HAP-1 (cell line): Measurements from ENCODE around the gene ID4.

Experiments
- DNase-seq, 2 experiments: peaks; one replicate each; pipeline ENCODE4 v3.0.0-alpha.2; 2016 to 2020; ENCODE audit warnings: low spot score in 2 of 2
- H3K27me3 ChIP-seq: fragments of 250-450 bp; sonication (Bioruptor Pico); 2 replicates; pipeline ENCODE4 v1.5.1; 2020; ENCODE audit warnings: low read depth, mild to moderate bottlenecking, moderate library complexity
- H3K36me3 ChIP-seq: fragments of 250-450 bp; sonication (Bioruptor Pico); replicated peaks from 2 replicates; pipeline ENCODE4 v1.5.1; 2020; ENCODE audit warnings: mild to moderate bottlenecking
- H3K4me1 ChIP-seq: fragments of 250-450 bp; sonication (Bioruptor Pico); 2 replicates; pipeline ENCODE4 v1.5.1; 2020; ENCODE audit warnings: mild to moderate bottlenecking
- H3K4me3 ChIP-seq: fragments of 250-450 bp; sonication (Bioruptor Pico); 2 replicates; pipeline ENCODE4 v1.5.1; 2020; ENCODE audit warnings: mild to moderate bottlenecking, moderate library complexity
- H3K9me3 ChIP-seq: fragments of 250-450 bp; sonication (Bioruptor Pico); 2 replicates; pipeline ENCODE4 v1.5.1; 2020; ENCODE audit warnings: mild to moderate bottlenecking, moderate library complexity
- in situ Hi-C: fragments of 300-500 bp; cut with MboI; formaldehyde crosslinking; loops from 3 replicates; pipeline ENCODE4 v1.14.3; 2020; ENCODE audit warnings: low sequenced_read_pairs, inconsistent platforms, mixed read lengths

ID4 gene

DNA sequence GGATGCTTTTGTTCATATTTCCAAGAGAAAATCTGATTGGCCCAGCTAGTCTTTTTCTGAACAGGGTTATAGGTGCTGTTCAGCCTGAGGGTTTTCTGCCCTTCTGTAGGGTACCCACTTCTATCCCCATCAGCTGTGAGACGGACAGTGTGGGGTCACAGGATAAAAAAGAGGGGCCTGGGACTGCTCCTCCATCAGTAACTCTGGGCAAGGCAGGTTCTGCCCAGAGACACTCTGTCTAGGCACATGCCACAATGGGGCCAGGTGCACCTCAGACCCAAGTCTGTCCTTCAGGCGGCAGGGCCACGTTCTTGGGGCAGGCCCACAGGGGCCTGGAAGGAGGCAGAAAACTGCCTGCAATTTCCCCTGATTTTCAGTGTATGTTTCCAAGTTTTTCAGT is 20.0 kb downstream of the ID4 start:
- Histone ChIP-seq H3K4me3 (no peak overlapping the region), H3K27me3 (no peaks in the 10 kb centered on the region), H3K4me1 (no peaks in the 10 kb centered on the region), H3K9me3 (no peaks in the 10 kb centered on the region), H3K36me3 (no peaks in the 10 kb centered on the region)
- in situ Hi-C loops = no loop called here
- no peak for DNase-seq

DNA sequence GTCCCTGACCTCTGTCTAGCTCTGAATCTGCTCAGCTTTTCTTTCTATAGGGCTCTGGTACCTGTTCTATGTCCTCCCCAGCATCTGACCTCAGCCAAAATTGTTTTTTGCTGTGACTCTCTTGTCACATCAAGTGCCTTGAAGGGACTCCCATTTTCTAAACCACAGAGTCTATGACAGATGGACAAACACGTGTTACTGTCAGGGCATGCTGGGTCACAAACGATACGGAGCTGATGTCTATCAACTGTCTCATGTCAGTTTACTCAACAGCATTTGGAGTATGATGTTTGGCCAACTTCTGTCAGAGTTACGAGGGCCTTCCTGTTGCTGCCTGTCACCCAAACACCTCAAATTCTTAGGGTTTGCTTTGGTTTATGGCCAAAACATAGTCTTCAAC is 20.5 kb downstream of the ID4 start:
- H3K27me3 ChIP-seq = no peaks in the 10 kb centered on the region
- H3K4me1 ChIP-seq = no peaks in the 10 kb centered on the region
- H3K4me3 ChIP-seq = no peak overlapping the region
- H3K9me3 ChIP-seq = no peaks in the 10 kb centered on the region
- in situ Hi-C loops = no loop called here
- no peak for DNase-seq
- no peaks in the 10 kb centered on the region for H3K36me3 ChIP-seq

DNA sequence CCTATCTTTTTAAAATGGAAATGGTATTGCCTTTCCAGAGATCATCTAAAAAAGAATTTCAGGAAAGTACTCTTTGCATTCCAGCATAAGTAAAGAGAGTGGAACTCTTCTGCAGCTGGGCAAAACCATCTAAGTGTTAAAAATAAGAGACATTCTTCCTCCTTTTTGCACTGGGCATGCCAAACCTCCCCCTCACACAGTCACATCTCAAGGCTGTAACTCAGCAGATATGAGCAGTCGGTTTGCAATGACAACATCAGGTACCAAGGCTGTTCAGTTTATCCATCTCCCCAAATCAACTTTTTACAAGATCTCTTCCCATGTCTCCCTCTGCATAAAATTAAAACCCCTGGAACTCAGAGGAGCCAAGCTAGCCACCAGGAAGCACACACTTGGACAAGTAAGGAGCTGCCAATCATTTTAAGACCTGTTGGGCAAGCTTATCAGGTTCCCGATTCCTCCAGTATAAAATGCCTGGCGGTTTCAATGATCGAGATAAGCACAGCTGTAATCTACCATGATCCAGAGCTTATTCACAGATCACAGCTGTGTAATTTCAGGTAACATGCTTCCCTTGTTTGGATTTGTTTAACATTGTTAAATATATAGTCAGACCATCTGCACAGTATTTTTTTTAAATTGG is 23.2 kb downstream of the ID4 start:
- Histone ChIP-seq H3K4me3 (no peak overlapping the region), H3K36me3 (no peaks in the 10 kb centered on the region), H3K4me1 (no peaks in the 10 kb centered on the region), H3K27me3 (no peaks in the 10 kb centered on the region), H3K9me3 (no peaks in the 10 kb centered on the region)
- no peak for DNase-seq
- in situ Hi-C loops = no loop called here

DNA sequence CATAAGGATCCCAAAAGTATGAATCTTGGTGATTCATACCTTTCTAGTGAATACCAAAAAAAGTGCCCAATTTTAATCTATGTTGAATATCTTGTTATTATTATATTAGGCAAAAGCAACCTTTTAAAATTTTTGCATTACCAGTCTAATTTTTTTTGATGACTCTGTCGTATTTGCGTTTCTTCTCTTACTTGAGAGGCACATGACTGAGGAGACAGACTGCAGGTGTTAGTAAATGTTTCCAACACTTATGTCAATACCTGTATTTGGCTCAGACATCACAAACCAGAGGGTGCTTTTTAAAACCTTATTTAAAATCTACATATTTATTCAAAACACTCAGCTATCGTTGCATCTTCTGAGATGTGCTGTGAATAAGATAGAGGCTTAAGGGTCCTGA is 27.1 kb downstream of the ID4 start:
- no peaks in the 10 kb centered on the region for H3K36me3 ChIP-seq
- H3K27me3 ChIP-seq = no peaks in the 10 kb centered on the region
- no peaks in the 10 kb centered on the region for H3K4me1 ChIP-seq
- in situ Hi-C loops = no loop called here
- H3K4me3 ChIP-seq = no peak overlapping the region
- no peak for DNase-seq
- no peaks in the 10 kb centered on the region for H3K9me3 ChIP-seq

DNA sequence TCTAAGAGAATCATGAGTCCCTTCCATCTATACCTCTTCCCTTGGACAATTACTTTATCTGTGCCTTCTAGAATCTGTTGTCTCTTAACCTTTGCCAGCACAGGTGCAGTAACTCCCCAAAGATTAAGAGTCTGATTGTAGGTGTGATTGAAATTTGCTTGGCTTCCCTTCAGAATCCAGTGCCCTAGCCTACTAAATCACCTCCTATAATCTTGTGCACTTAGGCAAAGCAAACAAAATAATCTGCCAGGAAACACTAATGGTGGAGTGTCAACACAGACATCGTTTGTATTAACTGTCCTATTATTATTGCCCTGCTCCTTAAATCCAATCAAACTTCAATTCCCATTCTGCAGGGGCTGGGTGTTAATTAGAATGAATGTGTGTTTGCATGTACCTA is 28.0 kb downstream of the ID4 start:
- no peak overlapping the region for H3K4me3 ChIP-seq

GRCh38 chr6:19866173-19866984 is 29.2 kb downstream of the ID4 start:
- H3K36me3 ChIP-seq = no peaks in the 10 kb centered on the region
- DNase-seq = no peak
- in situ Hi-C loops = no loop called here

More for the DNA sequence above, 28.0 kb downstream of the ID4 start:
- Histone ChIP-seq H3K9me3 (no peaks in the 10 kb centered on the region), H3K27me3 (no peaks in the 10 kb centered on the region), H3K4me1 (no peaks in the 10 kb centered on the region), H3K36me3 (no peaks in the 10 kb centered on the region)
- in situ Hi-C loops = no loop called here
- no peak for DNase-seq

DNA sequence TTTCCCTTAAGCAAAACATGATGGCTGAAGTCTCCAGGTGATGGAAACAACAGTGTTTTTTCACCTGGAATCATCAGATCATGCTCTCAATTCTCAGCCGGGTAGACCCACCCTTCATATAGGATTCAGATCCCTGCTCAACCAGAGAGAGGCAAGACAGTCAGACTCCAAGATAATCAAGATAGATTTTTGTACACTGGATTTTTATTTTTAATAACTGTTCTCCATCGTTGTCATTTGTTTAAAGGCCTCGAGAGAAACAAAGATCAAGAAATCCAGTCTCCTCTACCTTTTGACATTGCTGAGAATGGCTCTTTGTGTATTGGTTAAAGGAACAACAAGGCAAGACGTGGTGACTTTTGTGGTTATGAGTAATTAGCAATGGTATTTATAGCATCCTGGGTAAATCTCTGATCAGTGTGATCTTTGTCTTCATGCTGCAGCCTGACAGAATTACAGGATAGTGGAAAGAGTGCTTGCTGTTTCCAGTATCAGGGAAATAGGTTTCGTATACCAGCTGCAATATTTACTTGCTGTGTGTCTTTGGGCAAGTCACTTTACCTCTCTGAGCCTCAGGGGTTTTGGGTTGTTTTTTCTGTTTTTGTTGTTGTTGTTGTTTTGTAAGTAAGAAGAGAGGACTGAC is 29.9 kb downstream of the ID4 start:
- Histone ChIP-seq H3K36me3 (no peaks in the 10 kb centered on the region), H3K4me1 (no peaks in the 10 kb centered on the region), H3K9me3 (no peaks in the 10 kb centered on the region), H3K4me3 (no peak overlapping the region), H3K27me3 (no peaks in the 10 kb centered on the region)
- in situ Hi-C loops = no loop called here
- no peak for DNase-seq

More at GRCh38 chr6:19866173-19866984, 29.2 kb downstream of the ID4 start:
- H3K9me3 ChIP-seq = no peaks in the 10 kb centered on the region
- no peaks in the 10 kb centered on the region for H3K4me1 ChIP-seq
- H3K27me3 ChIP-seq = no peaks in the 10 kb centered on the region
- no peak overlapping the region for H3K4me3 ChIP-seq

GRCh38 chr6:19869464-19869863 is 32.3 kb downstream of the ID4 start:
- Histone ChIP-seq H3K4me1 (no peaks in the 10 kb centered on the region), H3K4me3 (no peak overlapping the region), H3K27me3 (no peaks in the 10 kb centered on the region), H3K36me3 (no peaks in the 10 kb centered on the region), H3K9me3 (no peaks in the 10 kb centered on the region)
- no peak for DNase-seq
- in situ Hi-C loops = no loop called here

GRCh38 chr6:19870322-19870721 is 33.2 kb downstream of the ID4 start:
- H3K9me3 ChIP-seq = no peaks in the 10 kb centered on the region
- H3K27me3 ChIP-seq = no peaks in the 10 kb centered on the region
- H3K4me1 ChIP-seq = no peaks in the 10 kb centered on the region
- DNase-seq = no peak
- no peak overlapping the region for H3K4me3 ChIP-seq
- in situ Hi-C loops = no loop called here
- H3K36me3 ChIP-seq = no peaks in the 10 kb centered on the region

GRCh38 chr6:19873031-19873430 is 35.9 kb downstream of the ID4 start:
- DNase-seq = peak in 1 of 2 experiments; percentile 21

DNA sequence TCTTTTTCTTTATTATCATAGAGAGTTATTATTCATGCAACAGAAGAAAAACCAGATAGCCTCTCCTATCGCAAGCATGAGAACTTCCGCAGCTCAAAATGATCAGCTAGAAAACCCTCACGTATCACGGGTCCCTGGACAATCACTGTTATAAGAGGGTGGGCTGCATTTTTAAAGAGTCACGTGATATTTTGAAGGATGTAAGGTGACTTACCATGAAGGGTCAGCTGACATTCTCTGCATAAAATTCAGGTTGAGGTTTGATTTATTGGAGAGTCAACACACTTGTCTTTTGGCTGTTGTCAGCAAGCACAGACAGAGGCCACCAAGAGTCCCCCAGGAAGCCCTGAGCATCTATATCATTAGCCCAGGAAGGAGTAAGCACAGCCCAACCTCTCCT is 39.5 kb downstream of the ID4 start:
- Histone ChIP-seq H3K9me3 (no peaks in the 10 kb centered on the region), H3K4me1 (no peaks in the 10 kb centered on the region), H3K36me3 (no peaks in the 10 kb centered on the region), H3K4me3 (no peak overlapping the region), H3K27me3 (no peaks in the 10 kb centered on the region)
- in situ Hi-C loops = no loop called here
- no peak for DNase-seq

More at GRCh38 chr6:19873031-19873430, 35.9 kb downstream of the ID4 start:
- Histone ChIP-seq H3K27me3 (no peaks in the 10 kb centered on the region), H3K9me3 (no peaks in the 10 kb centered on the region), H3K4me1 (no peaks in the 10 kb centered on the region), H3K4me3 (no peak overlapping the region), H3K36me3 (no peaks in the 10 kb centered on the region)
- in situ Hi-C loops = no loop called here

DNA sequence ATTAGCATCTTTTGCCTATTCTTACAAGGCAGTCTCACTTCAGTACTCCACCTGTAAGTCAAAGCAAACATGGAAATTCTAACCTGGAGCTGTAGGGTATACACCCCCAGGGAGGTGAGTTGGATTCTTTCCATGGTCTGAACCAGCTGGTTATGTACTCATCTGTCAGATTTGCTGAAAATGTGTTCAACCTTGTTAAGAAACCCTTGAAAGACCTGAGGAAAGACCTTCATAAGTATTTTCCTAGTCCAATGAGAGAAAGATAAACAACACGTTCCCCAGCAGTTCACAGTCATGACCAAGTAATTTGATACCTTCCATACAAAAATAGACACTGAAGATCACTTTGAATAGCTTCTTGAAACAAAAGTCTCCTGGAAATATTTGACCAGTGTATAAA is 42.5 kb downstream of the ID4 start:
- H3K9me3 ChIP-seq = no peaks in the 10 kb centered on the region
- H3K4me1 ChIP-seq = no peaks in the 10 kb centered on the region
- no peak for DNase-seq
- H3K27me3 ChIP-seq = no peaks in the 10 kb centered on the region
- in situ Hi-C loops = no loop called here
- no peaks in the 10 kb centered on the region for H3K36me3 ChIP-seq
- H3K4me3 ChIP-seq = no peak overlapping the region

- no peak for DNase-seq
- no peaks in the 10 kb centered on the region for H3K4me1 ChIP-seq
- H3K4me3 ChIP-seq = no peak overlapping the region
- no peaks in the 10 kb centered on the region for H3K36me3 ChIP-seq
- H3K27me3 ChIP-seq = no peaks in the 10 kb centered on the region
- in situ Hi-C loops = no loop called here
- H3K9me3 ChIP-seq = no peaks in the 10 kb centered on the region
Measured at GRCh38 chr6:19880066-19880465, 42.9 kb downstream of the ID4 start.

DNA sequence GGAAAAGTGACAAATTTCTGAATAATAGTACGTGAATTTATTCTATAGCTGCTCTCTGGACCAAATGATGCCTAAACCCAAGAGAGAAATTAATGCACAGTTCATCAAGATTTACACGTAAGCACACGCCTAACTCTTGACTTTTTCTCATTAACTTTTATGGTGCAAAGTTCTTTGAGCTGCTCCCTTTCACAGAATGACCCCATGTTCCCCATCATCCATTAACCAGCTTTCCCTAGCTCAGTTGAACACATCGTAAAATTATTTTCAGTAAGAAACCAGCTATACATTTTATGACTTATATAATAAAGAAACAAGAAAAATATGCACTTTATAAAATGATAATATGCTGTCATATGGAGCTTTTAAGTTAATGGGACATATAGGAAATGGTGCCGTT is 54.3 kb downstream of the ID4 start:
- DNase-seq = no peak
- Histone ChIP-seq H3K27me3 (no peaks in the 10 kb centered on the region), H3K36me3 (no peaks in the 10 kb centered on the region), H3K4me1 (no peaks in the 10 kb centered on the region), H3K9me3 (no peaks in the 10 kb centered on the region), H3K4me3 (no peak overlapping the region)
- in situ Hi-C loops = no loop called here
